GM18499 (cell line): ENCODE measurements around the gene ZNF560.
"Not testable (repeated sequence)": the region's sequence is repeated elsewhere in the genome, so short reads cannot be mapped to it uniquely, and the experiment has no call there.

ENCODE experiments used
- ATAC-seq: cut with Tn5 transposase; IDR thresholded peaks from one replicate; pipeline ENCODE4 v1.9.1; 2021; ENCODE audit warnings: moderate number of reproducible peaks; ENCODE audit not compliant: insufficient read depth, unreplicated experiment

Gene ZNF560

GRCh38 chr19:9498183-9498902 is at the start of gene ZNF560:
ZNF560 (minus strand) TSS chr19:9498616; CDS start chr19:9475313, 23,303 bp downstream.
- ATAC-seq, result no peak

GRCh38 chr19:9547870-9548269 is 49.5 kb upstream of the ZNF560 start:
- no peak for ATAC-seq

GRCh38 chr19:9541281-9541680 is 42.9 kb upstream of the ZNF560 start:
- ATAC-seq, result not testable (repeated sequence)

GRCh38 chr19:9539921-9540320 is 41.5 kb upstream of the ZNF560 start:
- ATAC-seq, result not testable (repeated sequence)

- ATAC-seq, result not testable (repeated sequence)
Observed at GRCh38 chr19:9539201-9539600, 40.8 kb upstream of the ZNF560 start.

GRCh38 chr19:9538183-9539058 is 40.0 kb upstream of the ZNF560 start, which contains the start of gene ZNF426:
ZNF426 (minus strand) TSS chr19:9538645; CDS start chr19:9536232, 2,413 bp downstream.
- ATAC-seq, result peak; percentile 52

GRCh38 chr19:9535934-9536333 is 37.5 kb upstream of the ZNF560 start:
- ATAC-seq, result no peak

- no peak for ATAC-seq
Observed at GRCh38 chr19:9531933-9532332, 33.5 kb upstream of the ZNF560 start.

- ATAC-seq, result no peak
Observed at GRCh38 chr19:9528757-9529336, 30.4 kb upstream of the ZNF560 start.

GRCh38 chr19:9523885-9524474 is 25.6 kb upstream of the ZNF560 start:
- ATAC-seq, result no peak

- no peak for ATAC-seq
Observed at GRCh38 chr19:9507285-9507684, 8.9 kb upstream of the ZNF560 start.

- ATAC-seq, result no peak
Observed at GRCh38 chr19:9500796-9501195, 2.4 kb upstream of the ZNF560 start.

- no peak for ATAC-seq
Observed at GRCh38 chr19:9494096-9494495, 4.3 kb downstream of the ZNF560 start.

- ATAC-seq, result no peak
Observed at GRCh38 chr19:9487016-9487415, 11.4 kb downstream of the ZNF560 start.

GRCh38 chr19:9485140-9485539 is 13.3 kb downstream of the ZNF560 start:
- ATAC-seq, result no peak

GRCh38 chr19:9474975-9475374 is 23.4 kb downstream of the ZNF560 start:
- no peak for ATAC-seq

- ATAC-seq, result no peak
Observed at GRCh38 chr19:9467161-9467560, 31.3 kb downstream of the ZNF560 start.

GRCh38 chr19:9461938-9462337 is 36.5 kb downstream of the ZNF560 start:
- ATAC-seq, result no peak

GRCh38 chr19:9456018-9456689 is 42.3 kb downstream of the ZNF560 start:
- ATAC-seq, result no peak

GRCh38 chr19:9453953-9454352 is 44.5 kb downstream of the ZNF560 start:
- ATAC-seq, result no peak
